Fibroblast of villous mesenchyme (primary cell): ENCODE results near the gene UPB1. TPM values are rescaled to one million over a fixed set of nuclear protein-coding genes. Genes with fewer than 3 reads are reported as not detected.

Source experiments
- DNase-seq: peaks from one replicate; pipeline ENCODE4 v3.0.0-alpha.2; 2010; ENCODE audit warnings: low read depth
- H3K4me3 ChIP-seq: 2 replicates; pipeline ENCODE4 v1.5.1; 2011; ENCODE audit warnings: low read depth, mild to moderate bottlenecking, low read length
- total RNA-seq: library from RNA; depleted of rRNA; stranded (reverse); fragments of >200 nt; gene quantifications from 2 replicates; pipeline ENCODE4 v1.2.3, GENCODE V29; 2012
- TF ChIP-seq, protein P1 (sequence below): IDR thresholded peaks from 2 replicates; pipeline ENCODE4 v1.5.1; 2012; ENCODE audit warnings: low read depth, mild to moderate bottlenecking, low read length; ENCODE audit not compliant: insufficient read depth

Gene UPB1
- total RNA-seq, 1 donor, result under 0.01 TPM

DNA sequence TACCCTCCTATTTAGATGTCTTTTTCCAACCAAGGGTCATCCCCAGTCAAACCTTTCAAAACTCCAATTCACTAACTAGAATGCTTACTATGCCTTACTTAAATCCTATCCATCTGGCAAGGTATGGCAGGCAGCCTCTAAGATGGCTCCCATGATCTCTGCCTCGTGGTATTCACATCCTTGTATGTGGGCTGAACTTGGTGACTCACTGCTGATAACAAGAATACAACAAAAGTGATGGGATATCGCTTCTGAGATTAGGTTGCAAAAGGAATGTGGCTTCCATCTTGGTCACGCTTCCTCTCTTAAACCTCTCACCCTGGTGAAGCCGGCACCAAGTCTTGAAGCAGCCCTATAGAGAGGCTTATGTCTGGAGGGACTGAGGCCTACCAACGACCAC, 29.6 kb upstream of the UPB1 start:
- DNase-seq, result peak; percentile 86
- no peak overlapping the region for H3K4me3 ChIP-seq
- TF ChIP-seq, protein P1, sequence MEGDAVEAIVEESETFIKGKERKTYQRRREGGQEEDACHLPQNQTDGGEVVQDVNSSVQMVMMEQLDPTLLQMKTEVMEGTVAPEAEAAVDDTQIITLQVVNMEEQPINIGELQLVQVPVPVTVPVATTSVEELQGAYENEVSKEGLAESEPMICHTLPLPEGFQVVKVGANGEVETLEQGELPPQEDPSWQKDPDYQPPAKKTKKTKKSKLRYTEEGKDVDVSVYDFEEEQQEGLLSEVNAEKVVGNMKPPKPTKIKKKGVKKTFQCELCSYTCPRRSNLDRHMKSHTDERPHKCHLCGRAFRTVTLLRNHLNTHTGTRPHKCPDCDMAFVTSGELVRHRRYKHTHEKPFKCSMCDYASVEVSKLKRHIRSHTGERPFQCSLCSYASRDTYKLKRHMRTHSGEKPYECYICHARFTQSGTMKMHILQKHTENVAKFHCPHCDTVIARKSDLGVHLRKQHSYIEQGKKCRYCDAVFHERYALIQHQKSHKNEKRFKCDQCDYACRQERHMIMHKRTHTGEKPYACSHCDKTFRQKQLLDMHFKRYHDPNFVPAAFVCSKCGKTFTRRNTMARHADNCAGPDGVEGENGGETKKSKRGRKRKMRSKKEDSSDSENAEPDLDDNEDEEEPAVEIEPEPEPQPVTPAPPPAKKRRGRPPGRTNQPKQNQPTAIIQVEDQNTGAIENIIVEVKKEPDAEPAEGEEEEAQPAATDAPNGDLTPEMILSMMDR, result no peak

DNA sequence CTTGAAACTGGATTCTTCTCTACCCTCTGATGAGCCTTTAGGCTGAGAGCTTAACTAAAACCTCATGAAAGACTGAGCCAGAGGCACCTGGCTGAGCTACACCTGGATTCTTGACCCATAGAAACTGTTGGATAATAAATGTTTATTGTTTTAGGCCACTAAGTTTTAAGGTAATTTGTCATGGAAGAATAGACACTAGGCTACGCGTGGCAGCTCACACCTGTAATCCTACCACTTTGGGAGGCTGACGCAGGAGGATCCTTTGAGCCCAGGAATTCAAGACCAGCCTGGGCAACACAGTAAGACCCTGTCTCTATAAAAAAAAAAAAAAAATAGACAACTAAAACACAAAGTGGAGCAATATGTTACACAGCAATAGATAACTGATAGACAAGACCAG, 29.2 kb upstream of the UPB1 start:
- TF ChIP-seq, protein P1, result no peak
- no peak for DNase-seq
- H3K4me3 ChIP-seq, result no peak overlapping the region

DNA sequence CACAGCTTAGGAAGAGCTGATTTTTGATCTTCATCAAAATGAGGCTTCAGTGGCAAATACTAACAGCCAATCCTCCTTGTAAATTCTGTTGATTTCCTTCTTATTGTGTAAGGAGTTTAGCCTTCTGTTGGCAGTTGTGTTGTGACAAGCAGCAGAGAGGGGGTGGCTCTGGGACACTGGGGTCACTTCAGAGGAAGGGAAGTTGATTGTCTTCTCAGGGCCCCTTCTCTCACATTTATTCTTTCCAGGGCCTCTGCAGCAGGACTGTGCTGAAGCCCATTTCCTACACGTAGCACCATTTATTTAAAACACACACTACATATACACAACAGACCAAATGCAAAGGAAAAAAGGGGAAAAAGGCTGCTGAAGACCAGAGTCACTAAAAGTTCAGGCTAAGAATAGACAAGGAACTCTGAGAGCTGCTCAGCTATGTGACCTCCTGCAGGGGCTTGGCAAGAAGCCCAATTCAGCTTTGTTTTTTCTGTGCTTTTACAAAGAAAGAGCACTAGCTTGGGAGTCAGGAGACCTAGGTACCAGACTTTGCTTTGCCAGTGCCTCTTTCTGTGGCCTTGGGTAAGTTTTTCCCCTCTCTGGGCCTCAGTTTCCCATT, 28.3 kb upstream of the UPB1 start:
- DNase-seq, result peak; percentile 55
- TF ChIP-seq, protein P1, result no peak

DNA sequence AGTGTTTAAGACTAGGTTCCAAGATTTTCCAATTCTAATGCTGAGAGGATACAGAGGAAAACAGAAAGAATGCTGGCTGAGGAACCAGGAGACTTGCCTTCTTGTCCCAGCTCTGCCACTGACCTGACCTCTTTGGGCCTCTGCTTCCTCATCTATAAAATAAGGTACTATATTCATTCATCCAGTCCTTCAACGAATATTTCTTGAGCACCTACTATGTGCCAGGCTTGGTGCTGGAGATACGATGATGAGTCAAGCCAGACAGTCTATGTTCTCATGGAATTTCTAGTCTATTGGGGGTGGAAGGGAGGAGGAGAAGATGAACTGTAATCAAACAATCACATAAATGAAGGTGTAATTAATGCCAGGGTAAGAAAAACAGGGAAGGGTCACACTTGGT, 27.8 kb upstream of the UPB1 start:
- TF ChIP-seq, protein P1, result no peak
- DNase-seq, result no peak
- no peak overlapping the region for H3K4me3 ChIP-seq

More for the DNA sequence above, 28.3 kb upstream of the UPB1 start:
- no peak overlapping the region for H3K4me3 ChIP-seq

DNA sequence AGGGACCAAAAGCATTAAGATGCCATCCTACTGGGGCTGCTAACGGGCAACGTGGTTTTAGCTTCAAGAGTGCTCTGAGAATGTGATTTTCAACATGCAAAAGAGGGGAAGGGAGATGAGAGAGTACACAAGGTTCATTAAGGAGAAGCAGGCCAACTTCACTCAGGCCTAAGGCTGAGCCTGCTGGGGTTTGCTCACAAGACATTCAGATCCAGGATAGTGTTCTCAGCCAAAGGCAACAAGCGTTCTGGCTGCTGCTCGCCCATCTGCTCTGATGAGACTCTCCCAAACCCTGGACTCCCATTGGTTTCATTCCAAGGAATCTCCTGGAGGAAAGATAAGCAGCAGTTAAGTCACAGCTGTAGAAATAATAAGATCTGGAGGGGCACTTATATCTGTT, 23.6 kb upstream of the UPB1 start:
- DNase-seq, result peak; percentile 77
- TF ChIP-seq, protein P1, result no peak
- H3K4me3 ChIP-seq, result no peak overlapping the region

DNA sequence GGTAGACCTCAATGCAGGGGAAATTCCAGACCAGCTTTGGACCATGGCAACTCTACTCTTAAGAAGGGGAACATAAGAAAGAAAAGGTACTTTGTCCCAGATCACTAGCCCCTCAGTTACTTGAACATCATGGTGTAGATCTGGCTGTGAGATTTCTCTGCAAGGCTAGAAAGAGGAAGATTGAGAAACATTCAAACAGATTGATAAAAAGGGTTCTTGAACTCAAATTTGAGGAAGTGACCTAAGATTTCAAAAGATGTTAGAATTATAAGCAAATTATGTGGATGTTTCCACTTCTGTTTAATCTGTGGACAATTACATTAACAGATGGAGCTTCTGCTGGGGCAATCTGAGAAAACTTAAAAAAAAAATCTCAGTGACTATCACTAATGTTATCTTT, 21.8 kb upstream of the UPB1 start:
- TF ChIP-seq, protein P1, result no peak
- H3K4me3 ChIP-seq, result no peak overlapping the region
- DNase-seq, result no peak

DNA sequence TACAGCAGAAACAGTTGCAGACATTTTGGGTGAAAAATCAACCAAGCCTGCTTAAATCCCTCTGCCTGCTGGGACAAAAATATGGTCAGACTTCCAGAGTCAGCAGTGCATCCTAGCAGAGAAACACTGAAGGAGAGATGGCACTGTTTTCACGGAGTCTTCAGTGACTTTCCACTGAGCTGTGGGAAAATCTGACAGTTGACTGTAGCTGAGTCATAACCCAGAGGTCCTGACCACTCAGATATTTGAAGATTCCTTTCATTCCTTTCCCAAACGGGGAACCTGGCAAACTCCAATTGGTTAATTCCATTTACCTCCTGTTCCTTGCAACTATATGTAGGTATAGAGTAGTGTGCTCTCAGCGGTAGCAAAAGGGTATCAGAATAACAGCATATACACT, 20.9 kb upstream of the UPB1 start:
- no peak overlapping the region for H3K4me3 ChIP-seq
- TF ChIP-seq, protein P1, result no peak
- DNase-seq, result peak; percentile 88
